Head of caudate nucleus (tissue), 42 donors: ENCODE results near the gene ARL13B.
"Not testable (repeated sequence)": the region's sequence is repeated elsewhere in the genome, so short reads cannot be mapped to it uniquely, and the experiment has no call there.

Source experiments
- DNase-seq, 42 donors: peaks; one replicate each; pipeline versions ENCODE4 v3.0.0 to v3.0.0-alpha.2; 2020 to 2021; ENCODE audit warnings: mixed read lengths in 7 of 42
- intact Hi-C: fragments of 100-400 bp; cut with DNase I; formaldehyde crosslinking; loops from one replicate; pipeline ENCODE4 v1.15.0; 2022

Gene ARL13B

DNA sequence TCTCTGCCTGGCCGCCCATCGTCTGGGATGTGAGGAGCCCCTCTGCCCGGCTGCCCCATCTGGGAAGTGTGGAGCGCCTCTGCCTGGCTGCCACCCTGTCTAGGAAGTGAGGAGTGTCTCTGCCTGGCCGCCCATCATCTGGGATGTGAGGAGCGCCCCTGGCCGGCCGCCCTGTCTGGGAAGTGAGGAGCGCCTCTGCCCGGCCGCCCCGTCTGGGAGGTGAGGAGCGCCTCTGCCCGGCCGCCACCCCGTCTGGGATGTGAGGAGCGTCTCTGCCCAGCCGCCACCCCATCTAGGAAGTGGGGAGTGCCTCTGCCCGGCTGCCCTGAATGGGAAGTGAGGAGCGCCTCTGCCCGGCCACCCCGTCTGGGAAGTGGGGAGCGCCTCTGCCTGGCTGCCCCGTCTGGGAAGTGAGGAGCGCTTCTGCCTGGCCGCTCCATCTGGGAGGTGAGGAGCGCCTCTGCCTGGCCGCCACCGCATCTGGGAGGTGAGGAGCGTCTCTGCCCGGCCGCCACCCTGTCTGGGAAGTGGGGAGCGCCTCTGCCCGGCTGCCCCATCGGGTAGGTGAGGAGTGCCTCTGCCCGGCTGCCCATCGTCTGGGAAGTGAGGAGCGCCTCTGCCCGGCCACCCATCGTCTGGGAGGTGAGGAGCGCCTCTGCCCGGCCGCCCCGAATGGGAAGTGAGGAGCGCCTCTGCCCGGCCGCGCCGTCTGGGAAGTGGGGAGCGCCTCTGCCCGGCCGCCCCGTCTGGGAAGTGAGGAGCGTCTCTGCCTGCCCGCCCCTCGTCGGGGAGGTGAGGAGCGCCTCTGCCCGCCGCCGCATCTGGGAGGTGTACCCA, 64.4 kb downstream of the ARL13B start:
- not testable (repeated sequence) for DNase-seq

DNA sequence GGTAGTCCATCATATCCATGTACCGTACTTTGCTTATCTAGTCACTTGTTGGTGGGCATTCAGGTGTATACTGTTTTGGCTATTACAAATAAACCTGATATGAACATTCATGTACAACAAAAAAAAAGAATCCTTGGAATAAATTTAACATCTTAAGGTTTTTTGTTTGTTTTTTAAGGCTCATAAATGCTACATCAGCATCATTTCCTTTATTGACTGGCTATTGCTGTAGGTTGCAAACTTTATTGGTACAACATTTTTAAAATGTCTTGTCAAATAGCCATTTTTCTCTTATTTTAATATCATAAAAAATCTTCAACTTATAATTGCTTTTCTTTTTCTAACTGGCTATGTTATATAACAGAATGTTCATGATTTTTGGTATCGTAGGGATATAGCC, 66.6 kb downstream of the ARL13B start:
- intact Hi-C loops = no loop called here

More for the DNA sequence above, 64.4 kb downstream of the ARL13B start:
- intact Hi-C loops = not testable (repeated sequence)

GRCh38 chr3:94049267-94049666, 69.3 kb downstream of the ARL13B start:
- intact Hi-C loops = no loop called here
- DNase-seq = no peak

More for the DNA sequence above, 66.6 kb downstream of the ARL13B start:
- DNase-seq = no peak

DNA sequence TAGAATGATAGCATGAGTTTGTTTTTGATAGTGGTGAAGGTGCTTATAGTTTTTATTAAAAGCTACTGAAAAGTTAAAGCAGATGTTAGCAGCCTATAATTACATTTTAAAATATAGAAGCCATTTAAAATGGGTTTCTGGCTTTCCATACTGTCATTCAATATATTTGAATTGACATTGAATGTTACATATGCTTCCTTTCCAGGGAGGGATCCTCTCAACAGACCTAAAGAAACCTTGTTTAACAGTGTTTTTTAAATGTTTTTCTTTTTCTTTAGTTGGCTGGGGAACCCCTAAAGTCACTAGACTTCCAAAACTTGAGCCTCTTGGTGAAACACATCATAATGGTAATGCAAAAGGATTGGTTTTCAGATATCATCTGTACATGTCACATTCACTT, 70.6 kb downstream of the ARL13B start:
- intact Hi-C loops = no loop called here
- no peak for DNase-seq

GRCh38 chr3:94061297-94061696, 81.3 kb downstream of the ARL13B start:
- intact Hi-C loops = loop anchor here (10.0 kb wide), 1 partner anchor 56 kb away; no protein-coding TSS in a partner anchor
- no peak for DNase-seq

- intact Hi-C loops = loop anchor here (10.0 kb wide), 1 partner anchor 58 kb away; no protein-coding TSS in a partner anchor
- peak; percentile 70 to 93 (median 83) for DNase-seq
Observed at GRCh38 chr3:94062513-94063404, 82.8 kb downstream of the ARL13B start, which contains the start of the genes DHFR2 and NSUN3. Gene DHFR2, minus strand, starts transcription at chr3:94062916. Its CDS starts 1,405 bp downstream, at chr3:94061511. Gene NSUN3, plus strand, starts transcription at chr3:94063061. Its CDS starts 66 bp downstream, at chr3:94063127.

GRCh38 chr3:94063496-94064119, 83.7 kb downstream of the ARL13B start:
- intact Hi-C loops = loop anchor here (10.0 kb wide), 1 partner anchor 59 kb away; no protein-coding TSS in a partner anchor
- DNase-seq = no peak

GRCh38 chr3:94064243-94064860, 84.4 kb downstream of the ARL13B start:
- intact Hi-C loops = loop anchor here (10.0 kb wide), 1 partner anchor 60 kb away; no protein-coding TSS in a partner anchor
- DNase-seq = no peak

DNA sequence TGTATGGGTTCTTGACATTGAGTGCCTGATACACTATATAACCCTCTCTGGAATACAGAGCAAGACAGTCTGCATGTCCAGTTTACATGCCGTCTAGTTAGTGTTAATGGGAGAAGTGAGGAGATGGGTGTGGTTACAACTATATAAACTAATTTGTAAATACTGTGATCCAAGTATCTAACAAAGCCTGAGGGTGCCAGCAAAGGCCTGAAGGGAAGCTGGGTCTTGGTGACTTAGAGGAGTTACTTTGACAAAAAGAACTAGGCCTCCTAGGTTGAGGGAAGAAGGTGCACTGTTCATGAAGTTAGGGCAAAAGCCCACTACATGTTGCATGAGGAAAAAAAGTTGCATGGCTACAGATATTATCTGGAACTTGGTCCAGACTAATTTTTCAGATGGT, 85.2 kb downstream of the ARL13B start:
- intact Hi-C loops = loop anchor here (10.0 kb wide), 1 partner anchor 60 kb away; no protein-coding TSS in a partner anchor
- no peak for DNase-seq

DNA sequence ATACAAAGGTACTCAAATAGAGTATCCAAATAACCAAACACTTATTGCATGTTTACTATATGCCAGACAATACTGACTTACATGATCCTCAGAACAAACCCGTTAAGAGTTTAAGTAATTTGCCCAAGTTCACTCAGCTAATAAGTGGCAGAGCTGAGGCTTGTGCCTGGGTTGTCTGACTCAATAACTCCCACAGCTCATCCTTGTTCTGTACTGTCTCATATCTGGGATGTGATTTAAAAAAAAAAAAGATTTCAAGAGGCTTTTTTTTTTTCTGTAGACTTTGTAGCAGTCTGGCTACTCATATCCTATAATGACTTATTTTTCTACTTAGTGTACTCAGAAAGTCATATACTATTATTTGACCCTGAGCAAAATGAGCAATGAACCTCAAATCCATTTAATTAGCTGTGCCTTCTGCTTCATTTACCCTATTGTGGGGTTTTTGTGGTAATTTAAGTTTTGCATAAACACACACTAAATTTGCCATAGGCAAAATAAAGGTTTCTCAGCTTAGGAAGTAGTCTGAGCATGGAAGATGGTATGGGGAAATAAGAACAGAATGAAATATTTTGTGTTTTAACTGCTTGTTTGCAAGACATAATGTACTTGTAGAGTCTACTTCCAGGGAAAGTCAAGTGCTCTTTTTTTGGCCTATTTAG, 86.0 kb downstream of the ARL13B start:
- peak in 15 of 42 donors; percentile 8 to 73 (median 44) for DNase-seq
- intact Hi-C loops = loop anchor here (10.0 kb wide), 1 partner anchor 61 kb away; no protein-coding TSS in a partner anchor

DNA sequence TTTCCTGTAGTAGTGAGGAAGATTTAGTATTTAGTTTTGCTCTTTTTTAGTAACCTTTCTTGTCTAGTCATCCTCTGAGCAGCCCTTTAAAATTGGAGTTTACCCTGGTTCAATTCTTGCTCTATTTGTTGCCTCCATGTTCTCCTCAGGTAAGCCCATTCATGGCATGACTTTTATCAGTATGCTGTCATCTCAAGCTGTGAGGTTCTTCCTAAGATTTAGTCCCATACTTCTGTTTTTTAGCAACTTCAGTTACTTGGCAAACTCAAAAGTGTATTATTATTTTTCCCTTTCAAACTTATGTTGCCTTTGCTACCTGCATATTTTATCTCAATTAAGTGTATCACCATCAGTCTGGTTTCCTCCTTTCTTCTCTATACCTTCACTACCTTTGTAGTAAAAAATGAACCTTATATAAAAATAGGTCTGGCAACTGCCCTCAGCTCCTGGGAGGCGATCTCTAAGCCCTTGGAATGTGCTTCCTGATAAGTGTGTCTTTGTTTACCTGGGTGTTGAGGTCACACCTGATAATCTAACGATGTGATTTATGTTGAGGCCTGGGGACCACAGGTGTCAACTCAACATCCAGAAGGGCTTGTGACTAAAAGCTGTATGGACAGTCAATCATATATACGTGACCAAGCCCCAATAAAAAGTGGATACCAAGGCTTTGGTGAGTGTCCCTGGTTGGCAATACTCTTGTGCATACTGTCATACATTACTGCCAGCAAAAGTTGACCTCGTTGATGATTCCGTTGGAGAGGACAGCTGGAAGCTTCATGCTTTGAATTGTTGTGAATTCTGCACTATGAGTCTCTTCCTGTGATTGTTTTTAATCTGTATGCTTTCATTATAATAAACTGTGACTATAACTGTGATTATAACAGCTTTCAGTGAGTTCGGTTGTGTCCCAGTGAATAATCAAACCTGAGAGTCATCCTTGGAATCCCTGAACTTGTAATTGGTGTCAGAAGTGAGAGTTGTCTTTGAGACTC, 86.8 kb downstream of the ARL13B start:
- intact Hi-C loops = loop anchor here (10.0 kb wide), 1 partner anchor 62 kb away; no protein-coding TSS in a partner anchor
- DNase-seq = no peak

DNA sequence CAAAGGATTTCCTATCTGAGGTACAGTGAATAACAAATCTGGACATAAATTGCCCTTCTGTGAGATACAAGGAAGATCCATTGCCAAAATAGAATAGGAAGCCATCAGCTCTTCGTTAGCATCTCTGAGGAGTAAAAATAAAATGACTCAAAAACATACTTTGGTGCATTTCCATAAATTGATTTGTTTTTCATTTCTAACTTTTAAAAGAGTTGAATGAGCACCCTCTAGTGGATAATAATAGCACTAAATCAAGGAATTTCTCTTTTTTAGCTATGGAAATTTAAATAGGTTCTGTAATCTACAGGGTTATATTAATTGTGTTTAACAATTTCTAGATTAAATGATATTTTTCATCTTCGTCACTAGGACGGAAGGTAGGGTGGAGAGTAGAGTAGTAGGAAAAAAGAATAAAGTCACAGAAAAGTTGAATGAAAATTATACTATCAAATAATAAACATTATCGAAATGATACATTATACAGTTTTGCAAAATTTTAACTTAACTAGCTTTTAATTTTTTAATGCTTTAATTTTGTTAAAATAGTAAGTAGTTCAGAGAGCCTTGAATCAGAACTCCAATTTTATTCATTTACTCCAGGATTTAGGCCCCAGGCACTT, 89.3 kb downstream of the ARL13B start:
- DNase-seq = no peak

DNA sequence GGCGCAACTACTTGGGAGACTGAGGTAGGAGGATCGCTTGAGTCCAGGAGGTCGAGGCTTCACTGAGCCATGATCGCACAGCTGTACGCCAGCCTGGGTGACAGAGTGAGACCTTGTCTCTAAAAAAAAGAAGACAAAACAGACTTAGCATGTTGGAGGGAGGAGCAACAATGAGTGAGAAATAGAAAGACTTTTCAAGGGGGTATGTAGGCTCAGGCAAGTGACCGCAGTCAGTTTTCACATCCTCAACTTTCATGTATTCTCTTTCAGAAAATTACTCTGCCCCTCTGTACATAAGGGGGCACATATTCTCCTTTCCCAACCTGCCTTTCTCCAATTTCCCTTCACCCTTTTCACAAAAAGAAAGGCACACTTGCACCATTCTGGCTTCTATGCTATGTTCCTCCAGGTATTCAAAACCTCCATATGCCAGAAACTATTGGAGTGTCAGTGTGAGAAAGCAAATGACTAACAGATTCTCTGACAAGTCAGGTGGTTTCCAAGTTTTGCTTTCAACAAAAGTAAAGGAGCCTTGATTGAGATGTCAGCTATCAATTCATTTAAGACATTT, 90.5 kb downstream of the ARL13B start:
- DNase-seq = no peak
- intact Hi-C loops = no loop called here

More for the DNA sequence above, 89.3 kb downstream of the ARL13B start:
- intact Hi-C loops = loop anchor here (10.0 kb wide), 1 partner anchor 65 kb away; no protein-coding TSS in a partner anchor

DNA sequence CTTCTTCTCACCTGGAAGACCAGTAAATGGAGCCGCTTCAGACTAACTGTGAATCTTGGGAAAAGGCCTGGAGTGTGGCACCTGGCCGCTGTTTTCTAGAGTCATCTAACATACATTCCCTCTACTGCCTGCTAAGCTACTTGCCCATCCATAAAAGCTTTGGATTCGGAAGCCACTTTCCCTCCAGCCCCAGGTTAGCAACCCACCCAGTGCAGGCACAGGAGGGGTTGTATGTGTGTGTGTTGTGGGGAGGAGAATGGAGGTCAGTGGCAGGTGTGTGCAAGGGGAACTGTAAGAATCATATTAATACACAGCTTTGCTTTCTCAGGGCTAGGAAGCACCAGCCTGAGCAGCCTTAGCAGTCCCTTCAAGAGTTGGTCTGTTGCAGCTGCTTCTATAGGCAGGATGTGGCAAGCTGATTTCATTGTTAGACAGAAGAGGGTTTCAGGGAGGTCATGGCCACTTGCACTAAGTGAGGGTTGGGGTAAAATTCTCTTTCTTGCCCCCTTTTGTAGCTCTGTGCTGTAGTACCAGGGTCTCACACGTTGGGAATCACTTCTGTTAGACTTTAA, 91.8 kb downstream of the ARL13B start:
- intact Hi-C loops = no loop called here
- no peak for DNase-seq

DNA sequence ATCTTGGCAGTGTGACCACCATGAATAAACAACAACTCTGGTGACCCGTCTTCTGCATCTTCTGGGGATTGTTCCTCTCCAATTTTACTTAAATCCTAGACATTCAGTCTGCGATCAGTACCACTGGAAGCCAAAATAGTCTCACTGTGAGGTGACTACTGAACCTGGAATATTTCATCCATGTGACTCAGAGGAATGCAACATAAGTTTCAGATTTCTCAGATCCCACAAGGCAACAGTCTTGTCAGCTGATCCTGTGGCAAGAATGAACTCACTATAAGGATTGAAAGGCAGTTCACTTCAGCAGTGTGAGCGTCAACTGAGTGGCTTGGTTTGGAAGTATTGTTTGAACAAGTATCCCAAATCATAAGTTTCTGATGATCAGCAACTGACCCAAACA, 96.1 kb downstream of the ARL13B start:
- intact Hi-C loops = no loop called here
- no peak for DNase-seq
